ENCODE results near the gene PIEZO1.

DNA sequence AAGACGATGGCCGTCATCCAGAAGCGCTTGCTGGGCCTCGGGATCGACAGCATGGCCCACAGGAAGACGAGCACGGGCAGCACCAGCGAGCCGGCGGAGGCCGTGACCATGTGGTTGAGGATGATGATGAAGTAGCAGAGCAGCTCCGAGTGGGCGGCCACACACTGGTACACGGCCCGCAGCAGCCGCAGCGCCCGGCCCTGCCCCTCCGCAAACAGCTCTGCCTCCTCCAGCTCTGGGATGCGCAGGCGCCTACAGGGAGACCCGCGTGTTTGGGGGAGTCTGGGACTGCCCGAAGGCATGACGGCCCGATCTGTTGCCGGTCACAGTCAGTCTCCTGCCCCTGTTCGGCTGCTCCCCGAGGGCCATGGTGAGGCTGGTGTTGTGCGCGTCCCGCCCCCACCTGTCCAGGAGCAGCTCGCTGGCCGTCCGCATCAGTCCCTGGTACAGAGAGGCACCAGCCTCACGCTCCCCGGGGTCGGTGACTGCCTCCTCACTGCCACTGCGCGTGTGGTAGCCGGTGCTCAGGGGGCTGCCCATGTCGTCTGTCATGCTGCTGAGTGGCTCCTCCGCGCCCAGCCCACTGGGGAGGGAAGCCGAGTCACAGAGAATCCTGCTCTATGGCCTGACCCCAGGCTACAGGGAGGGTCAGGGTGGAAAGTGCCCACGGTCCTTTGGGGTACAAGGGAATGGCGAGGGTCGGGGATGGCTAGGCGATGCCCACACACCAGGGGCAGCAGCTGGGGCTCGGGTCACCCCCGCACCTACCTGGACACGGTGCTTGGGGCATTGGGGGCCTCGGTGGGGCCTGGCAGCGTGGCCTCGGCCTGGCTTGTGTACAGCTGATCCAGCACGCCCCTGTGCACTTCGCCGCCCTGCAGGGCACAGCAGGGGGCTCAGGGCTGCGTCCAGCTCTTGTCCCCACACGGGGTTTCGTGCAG is 62.9 kb downstream of the PIEZO1 start:
- TF ChIP-seq, protein P1, sequence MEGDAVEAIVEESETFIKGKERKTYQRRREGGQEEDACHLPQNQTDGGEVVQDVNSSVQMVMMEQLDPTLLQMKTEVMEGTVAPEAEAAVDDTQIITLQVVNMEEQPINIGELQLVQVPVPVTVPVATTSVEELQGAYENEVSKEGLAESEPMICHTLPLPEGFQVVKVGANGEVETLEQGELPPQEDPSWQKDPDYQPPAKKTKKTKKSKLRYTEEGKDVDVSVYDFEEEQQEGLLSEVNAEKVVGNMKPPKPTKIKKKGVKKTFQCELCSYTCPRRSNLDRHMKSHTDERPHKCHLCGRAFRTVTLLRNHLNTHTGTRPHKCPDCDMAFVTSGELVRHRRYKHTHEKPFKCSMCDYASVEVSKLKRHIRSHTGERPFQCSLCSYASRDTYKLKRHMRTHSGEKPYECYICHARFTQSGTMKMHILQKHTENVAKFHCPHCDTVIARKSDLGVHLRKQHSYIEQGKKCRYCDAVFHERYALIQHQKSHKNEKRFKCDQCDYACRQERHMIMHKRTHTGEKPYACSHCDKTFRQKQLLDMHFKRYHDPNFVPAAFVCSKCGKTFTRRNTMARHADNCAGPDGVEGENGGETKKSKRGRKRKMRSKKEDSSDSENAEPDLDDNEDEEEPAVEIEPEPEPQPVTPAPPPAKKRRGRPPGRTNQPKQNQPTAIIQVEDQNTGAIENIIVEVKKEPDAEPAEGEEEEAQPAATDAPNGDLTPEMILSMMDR (IDR thresholded peaks at IDR 0.05; ENCODE audit: low read depth, low read length, poor library complexity, severe bottlenecking), result no peak
- TF ChIP-seq EZH2phosphoT487 (IDR thresholded peaks at IDR 0.05; ENCODE audit: borderline replicate concordance, low read length), result no peak

Data from DOHH2 (cell line).